OCI-LY3 (cell line): ENCODE measurements around the gene SPTAN1.

ENCODE experiments used
- CTCF ChIP-seq: fragments of 200-600, 300-600 bp; sonication (generic); IDR thresholded peaks from 2 replicates; pipeline ENCODE4 v1.5.1; 2014; ENCODE audit warnings: antibody characterized with exemption, low read length, low read depth
- EZH2phosphoT487 ChIP-seq: fragments of 200-600 bp; shearing (Covaris generic); IDR thresholded peaks from 2 replicates; pipeline ENCODE4 v1.6.1; 2018; ENCODE audit warnings: antibody characterized with exemption, mixed run types, low read depth

- no peak for TF ChIP-seq CTCF
- TF ChIP-seq EZH2phosphoT487: no peak
Measured at GRCh38 chr9:128580731-128581130, 28.3 kb downstream of the SPTAN1 start.
